Panc1 (cell line): ENCODE measurements around the gene PDE6A. TPM values are rescaled to one million over a fixed set of nuclear protein-coding genes. Genes with fewer than 3 reads are reported as not detected.

ENCODE experiments used
- ATAC-seq: fragments of 200-7000 bp; cut with Tn5 transposase; 2 replicates; pipeline ENCODE4 v1.9.1; 2020; ENCODE audit warnings: mild to moderate bottlenecking, moderate library complexity
- BruUV-seq: library from RNA; stranded (reverse); fragments of 400-500 nt; replicated peaks from 2 replicates; lab custom pipeline; 2021; lab: Mats Ljungman, UMichigan
- CTCF ChIA-PET: fragments of 300-600 bp; sonication (Branson Sonifier 250); formaldehyde crosslinking; loops from one replicate; lab custom pipeline; 2022; ENCODE audit warnings: antibody characterized with exemption; lab: Charles Lee
- POLR2A ChIA-PET: fragments of 300-600 bp; sonication (Branson Sonifier 250); formaldehyde crosslinking; loops from one replicate; lab custom pipeline; 2022; ENCODE audit warnings: antibody characterized with exemption; lab: Charles Lee
- DNase-seq: peaks from one replicate; pipeline ENCODE4 v3.0.0-alpha.2; 2010; ENCODE audit warnings: low read depth, low spot score
- H3K27ac ChIP-seq: 2 replicates; pipeline ENCODE4 v1.5.1; 2011; ENCODE audit warnings: mild to moderate bottlenecking, low read length, inconsistent platforms
- H3K27me3 ChIP-seq: fragments of 200-500 bp; sonication (Bioruptor generic); 2 replicates; pipeline ENCODE4 v1.6.0; 2014; ENCODE audit warnings: low read length, inconsistent platforms; ENCODE audit not compliant: control insufficient read depth, insufficient read depth
- H3K36me3 ChIP-seq: fragments of 200-500 bp; sonication (Bioruptor generic); 2 replicates; pipeline ENCODE4 v1.5.1; 2014; ENCODE audit warnings: inconsistent platforms, mild to moderate bottlenecking, low read length, moderate library complexity; ENCODE audit not compliant: control insufficient read depth, insufficient read depth
- H3K4me1 ChIP-seq: 2 replicates; pipeline ENCODE4 v1.5.1; 2011; ENCODE audit warnings: inconsistent platforms, mild to moderate bottlenecking, low read length, moderate library complexity; ENCODE audit not compliant: control insufficient read depth, insufficient read depth
- H3K4me3 ChIP-seq, 2 experiments: 2 replicates each; pipeline ENCODE4 v1.5.1; 2011 to 2012; ENCODE audit warnings: low read depth in 2 of 2, low read length in 2 of 2, mild to moderate bottlenecking in 2 of 2, inconsistent platforms in 1 of 2, moderate library complexity in 1 of 2
- H3K9me3 ChIP-seq: fragments of 200-500 bp; sonication (Bioruptor generic); 2 replicates; pipeline ENCODE4 v1.5.1; 2014; ENCODE audit warnings: low read depth, mild to moderate bottlenecking, inconsistent platforms, low read length, moderate library complexity; ENCODE audit not compliant: control insufficient read depth, insufficient read depth
- POLR2AphosphoS5 ChIP-seq: IDR thresholded peaks from 2 replicates; pipeline ENCODE4 v1.6.1; 2012; ENCODE audit warnings: mild to moderate bottlenecking, low read depth, low read length, moderate library complexity
- REST ChIP-seq, 2 experiments: IDR thresholded peaks; 2 replicates each; pipeline ENCODE4 v1.6.1; 2011 to 2012; ENCODE audit warnings: low read depth in 2 of 2, control low read depth in 1 of 2, low read length in 1 of 2, mild to moderate bottlenecking in 1 of 2, moderate library complexity in 1 of 2; ENCODE audit not compliant: insufficient read depth in 1 of 2
- SIN3A ChIP-seq: IDR thresholded peaks from 2 replicates; pipeline ENCODE4 v1.6.1; 2012; ENCODE audit warnings: low read depth, mild to moderate bottlenecking, low read length, moderate library complexity, borderline replicate concordance; ENCODE audit not compliant: insufficient read depth
- TCF7L2 ChIP-seq: IDR thresholded peaks from 2 replicates; pipeline ENCODE4 v1.6.1; 2011; ENCODE audit warnings: mild to moderate bottlenecking, low read depth, low read length, inconsistent platforms
- in situ Hi-C: cut with HindIII; loops from 2 replicates; pipeline ENCODE4 v1.10.0; 2016; ENCODE audit warnings: low sequenced_read_pairs, low pct_unique_long_range_greater_than_20kb
- intact Hi-C: fragments of 100-400 bp; cut with micrococcal nuclease; formaldehyde crosslinking; loops from one replicate; pipeline ENCODE4 v1.10.0; 2022; ENCODE audit not compliant: unreplicated experiment
- total RNA-seq: library from RNA; stranded (reverse); gene quantifications from one replicate; pipeline ENCODE4 v1.2.1, GENCODE V29; 2021; ENCODE audit not compliant: unreplicated experiment
- TF ChIP-seq, protein P1 (sequence below): fragments of 450-650 bp; IDR thresholded peaks from 2 replicates; pipeline ENCODE4 v1.5.1; 2017; ENCODE audit warnings: mild to moderate bottlenecking

Gene PDE6A
- total RNA-seq, 1 experiment from 2014 or later: 0.33 TPM

- no TSS peak for BruUV-seq
- DNase-seq (no peak), ATAC-seq (no peak)
- POLR2A ChIA-PET: no interaction called here
- in situ Hi-C loops: no loop called here
- intact Hi-C loops: no loop called here
- no peak overlapping the region for H3K27ac ChIP-seq
- no peaks in the 10 kb centered on the region for H3K9me3 ChIP-seq
- peaks cover 9% of the 10 kb centered on the region for H3K4me1 ChIP-seq
- TF ChIP-seq, protein P1, sequence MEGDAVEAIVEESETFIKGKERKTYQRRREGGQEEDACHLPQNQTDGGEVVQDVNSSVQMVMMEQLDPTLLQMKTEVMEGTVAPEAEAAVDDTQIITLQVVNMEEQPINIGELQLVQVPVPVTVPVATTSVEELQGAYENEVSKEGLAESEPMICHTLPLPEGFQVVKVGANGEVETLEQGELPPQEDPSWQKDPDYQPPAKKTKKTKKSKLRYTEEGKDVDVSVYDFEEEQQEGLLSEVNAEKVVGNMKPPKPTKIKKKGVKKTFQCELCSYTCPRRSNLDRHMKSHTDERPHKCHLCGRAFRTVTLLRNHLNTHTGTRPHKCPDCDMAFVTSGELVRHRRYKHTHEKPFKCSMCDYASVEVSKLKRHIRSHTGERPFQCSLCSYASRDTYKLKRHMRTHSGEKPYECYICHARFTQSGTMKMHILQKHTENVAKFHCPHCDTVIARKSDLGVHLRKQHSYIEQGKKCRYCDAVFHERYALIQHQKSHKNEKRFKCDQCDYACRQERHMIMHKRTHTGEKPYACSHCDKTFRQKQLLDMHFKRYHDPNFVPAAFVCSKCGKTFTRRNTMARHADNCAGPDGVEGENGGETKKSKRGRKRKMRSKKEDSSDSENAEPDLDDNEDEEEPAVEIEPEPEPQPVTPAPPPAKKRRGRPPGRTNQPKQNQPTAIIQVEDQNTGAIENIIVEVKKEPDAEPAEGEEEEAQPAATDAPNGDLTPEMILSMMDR: no peak
- TF ChIP-seq REST (IDR thresholded peaks at IDR 0.05; ENCODE audit: insufficient read depth in 1 of 2, low read depth in 2 of 2, low read length in 1 of 2) (no peak), POLR2AphosphoS5 (no peak), SIN3A (no peak), TCF7L2 (no peak)
- no peak overlapping the region for H3K4me3 ChIP-seq
- no peaks in the 10 kb centered on the region for H3K36me3 ChIP-seq
- CTCF ChIA-PET: no interaction called here
- H3K27me3 ChIP-seq: no peaks in the 10 kb centered on the region
Measured at GRCh38 chr5:149888280-149888679, 56.3 kb downstream of the PDE6A start.

DNA sequence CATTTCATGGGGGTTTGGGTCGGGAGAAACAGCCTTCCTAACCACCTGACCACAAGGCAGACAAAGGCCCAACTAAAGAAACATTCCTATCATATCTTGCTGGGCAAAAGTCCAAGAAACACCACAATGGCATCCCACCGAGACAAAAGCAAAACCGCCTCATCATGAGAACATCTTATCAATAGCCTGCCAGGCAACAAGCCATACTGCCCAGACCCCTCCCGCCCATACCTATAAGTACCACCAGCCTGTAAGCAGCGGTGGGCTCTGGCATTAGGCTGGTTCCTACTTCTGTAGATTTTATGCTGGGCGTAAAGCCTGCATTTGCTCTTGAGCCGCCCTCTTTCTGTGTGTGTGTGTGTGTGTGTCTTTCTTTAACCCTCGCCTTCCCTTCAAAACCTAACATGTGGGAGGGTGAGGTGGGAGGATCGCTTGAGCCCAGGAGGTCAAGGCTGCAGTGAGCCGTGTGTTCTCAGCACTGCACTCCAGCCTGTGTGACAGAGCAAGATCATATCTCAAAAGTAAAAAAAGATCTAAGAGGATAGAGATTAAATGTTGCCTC is 56.9 kb downstream of the PDE6A start:
- in situ Hi-C loops (no loop called here), intact Hi-C loops (no loop called here)
- ATAC-seq (peak; percentile 74), DNase-seq (no peak)
- no peaks in the 10 kb centered on the region for H3K27me3 ChIP-seq
- ChIA-PET CTCF (no interaction called here), POLR2A (no interaction called here)
- no peak overlapping the region for H3K4me3 ChIP-seq
- H3K4me1 ChIP-seq: peaks cover 9% of the 10 kb centered on the region
- H3K27ac ChIP-seq: peak overlapping the region; percentile 8; the same call in 1 of the 2 replicates
- no peaks in the 10 kb centered on the region for H3K9me3 ChIP-seq
- no TSS peak for BruUV-seq
- TF ChIP-seq SIN3A: no peak
- no peak for TF ChIP-seq TCF7L2
- no peaks in the 10 kb centered on the region for H3K36me3 ChIP-seq
